H1 (cell line): ENCODE data around the gene MCCC1. TPM values are rescaled to one million over a fixed set of nuclear protein-coding genes. Genes with fewer than 3 reads are reported as not detected.

Experiments
- EGR1 ChIP-seq: IDR thresholded peaks from 2 replicates; pipeline ENCODE4 v1.6.1; 2011; ENCODE audit warnings: low read depth, low read length, borderline replicate concordance
- KDM4A ChIP-seq: IDR thresholded peaks from one replicate; pipeline ENCODE4 v1.7.1; 2012; ENCODE audit warnings: low read depth, mild to moderate bottlenecking, moderate library complexity, low read length, inconsistent platforms; ENCODE audit not compliant: severe bottlenecking
- PHF8 ChIP-seq: fragments of 200-600 bp; sonication (generic); conservative IDR thresholded peaks from 2 replicates; pipeline ENCODE4 v1.7.1; 2012; ENCODE audit warnings: low read depth, mild to moderate bottlenecking, inconsistent platforms, low read length, moderate library complexity
- POLR2AphosphoS5 ChIP-seq: IDR thresholded peaks from 2 replicates; pipeline ENCODE4 v1.6.1; 2011; ENCODE audit warnings: low read depth, low read length
- RAD21 ChIP-seq, 2 experiments: IDR thresholded peaks in 1 of 2; conservative IDR thresholded peaks in 1 of 2; 2 replicates each; pipeline ENCODE4 v1.6.1; 2011; ENCODE audit warnings: low read depth in 2 of 2, low read length in 2 of 2, improper control_type of control experiment in 1 of 2, inconsistent platforms in 1 of 2, mild to moderate bottlenecking in 1 of 2, moderate library complexity in 1 of 2
- SP4 ChIP-seq: IDR thresholded peaks from 2 replicates; pipeline ENCODE4 v1.6.1; 2012; ENCODE audit warnings: low read length, inconsistent platforms
- polyA plus RNA-seq, 7 experiments: library from polyadenylated mRNA; depleted of rRNA in 3 of 7; stranded (reverse) in 5 of 7; unstranded in 2 of 7; fragments of >200 nt in 5 of 7; fragments of 200-250 nt in 2 of 7; gene quantifications; 1 replicate in 5 of 7; 2 replicates in 1 of 7; 4 replicates in 1 of 7; pipeline versions ENCODE4 v1.2.1 to v1.2.3, GENCODE V29; 2011 to 2013; ENCODE audit warnings: missing spikeins in 2 of 7, mixed read lengths in 2 of 7
- total RNA-seq: library from RNA; stranded (reverse); fragmentation: NEBNext Ultra II Directional; extraction: Animal tissue kit (Norgen Biotek cat#: 25700); gene quantifications from 2 replicates; pipeline ENCODE4 v1.2.1, GENCODE V29; 2021
- TF ChIP-seq, protein P1 (sequence below): IDR thresholded peaks from 2 replicates; pipeline ENCODE4 v1.6.1; 2011; ENCODE audit warnings: low read length, improper control_type of control experiment

Gene MCCC1
- total and polyA plus RNA-seq, 2 of the 8 experiments (the other 6 are each of a cell fraction or from before 2014, with no cell fraction given), result 10.8 to 21.5 TPM

DNA sequence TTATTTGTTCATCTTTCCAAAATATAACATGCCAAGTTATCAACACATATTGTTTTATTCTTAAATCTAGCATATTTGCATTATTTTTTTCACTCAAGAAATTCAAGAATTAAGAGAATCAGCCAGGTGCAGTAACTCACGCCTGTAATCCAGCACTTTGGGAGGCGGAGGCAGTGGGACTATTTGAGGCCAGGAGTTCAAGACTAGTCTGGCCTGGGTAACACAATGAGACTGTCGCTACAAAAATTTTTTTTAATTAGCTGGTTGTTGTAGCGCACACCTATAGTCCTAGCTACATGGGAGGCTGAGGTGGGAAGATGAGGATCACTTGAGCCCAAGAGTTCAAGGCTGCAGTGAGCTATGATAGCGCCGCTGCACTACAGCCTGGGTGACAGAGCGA, 129.4 kb downstream of the MCCC1 start (continued):
- TF ChIP-seq, protein P1, sequence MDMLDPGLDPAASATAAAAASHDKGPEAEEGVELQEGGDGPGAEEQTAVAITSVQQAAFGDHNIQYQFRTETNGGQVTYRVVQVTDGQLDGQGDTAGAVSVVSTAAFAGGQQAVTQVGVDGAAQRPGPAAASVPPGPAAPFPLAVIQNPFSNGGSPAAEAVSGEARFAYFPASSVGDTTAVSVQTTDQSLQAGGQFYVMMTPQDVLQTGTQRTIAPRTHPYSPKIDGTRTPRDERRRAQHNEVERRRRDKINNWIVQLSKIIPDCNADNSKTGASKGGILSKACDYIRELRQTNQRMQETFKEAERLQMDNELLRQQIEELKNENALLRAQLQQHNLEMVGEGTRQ, result no peak
- TF ChIP-seq EGR1 (no peak), POLR2AphosphoS5 (no peak), RAD21 (IDR thresholded peaks at IDR 0.05 in 1 of 2, conservative IDR thresholded peaks at IDR 0.05 in 1 of 2; ENCODE audit: low read depth in 2 of 2, low read length in 2 of 2) (no peak), SP4 (no peak), KDM4A (no peak), PHF8 (no peak)
